ENCODE measurements around the gene TAOK1.

DNA sequence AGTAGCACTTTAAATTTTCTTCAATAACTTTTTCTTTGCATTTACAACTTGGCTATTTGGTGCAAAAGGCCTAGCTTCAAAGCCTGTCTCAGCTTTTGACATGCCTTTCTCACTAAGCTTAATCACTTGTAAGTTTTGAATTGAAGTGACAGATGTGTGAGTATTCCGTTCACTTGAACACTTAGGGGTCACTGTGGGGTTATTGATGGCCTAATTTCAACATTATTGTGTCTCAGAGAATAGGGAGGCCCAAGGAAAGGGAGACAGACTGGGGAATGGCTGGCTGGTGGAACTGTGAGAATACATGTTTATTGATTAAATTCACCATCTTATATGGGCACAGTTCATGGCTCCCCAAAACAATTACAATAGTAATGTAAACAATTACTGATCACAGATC is 84.1 kb downstream of the TAOK1 start:
- TF ChIP-seq, protein P1, sequence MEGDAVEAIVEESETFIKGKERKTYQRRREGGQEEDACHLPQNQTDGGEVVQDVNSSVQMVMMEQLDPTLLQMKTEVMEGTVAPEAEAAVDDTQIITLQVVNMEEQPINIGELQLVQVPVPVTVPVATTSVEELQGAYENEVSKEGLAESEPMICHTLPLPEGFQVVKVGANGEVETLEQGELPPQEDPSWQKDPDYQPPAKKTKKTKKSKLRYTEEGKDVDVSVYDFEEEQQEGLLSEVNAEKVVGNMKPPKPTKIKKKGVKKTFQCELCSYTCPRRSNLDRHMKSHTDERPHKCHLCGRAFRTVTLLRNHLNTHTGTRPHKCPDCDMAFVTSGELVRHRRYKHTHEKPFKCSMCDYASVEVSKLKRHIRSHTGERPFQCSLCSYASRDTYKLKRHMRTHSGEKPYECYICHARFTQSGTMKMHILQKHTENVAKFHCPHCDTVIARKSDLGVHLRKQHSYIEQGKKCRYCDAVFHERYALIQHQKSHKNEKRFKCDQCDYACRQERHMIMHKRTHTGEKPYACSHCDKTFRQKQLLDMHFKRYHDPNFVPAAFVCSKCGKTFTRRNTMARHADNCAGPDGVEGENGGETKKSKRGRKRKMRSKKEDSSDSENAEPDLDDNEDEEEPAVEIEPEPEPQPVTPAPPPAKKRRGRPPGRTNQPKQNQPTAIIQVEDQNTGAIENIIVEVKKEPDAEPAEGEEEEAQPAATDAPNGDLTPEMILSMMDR (IDR thresholded peaks at IDR 0.05): no peak
- TF ChIP-seq POLR2AphosphoS5 (IDR thresholded peaks at IDR 0.05) (no peak), EP300 (IDR thresholded peaks at IDR 0.05) (no peak), POLR2A (IDR thresholded peaks at IDR 0.05) (no peak)
